PC-3 (cell line): ENCODE data around the gene HECW1.

ENCODE experiments used
- EZH2 ChIP-seq: fragments of 300-600 bp; sonication (generic); IDR thresholded peaks from one replicate; pipeline ENCODE4 v1.6.1; 2017; ENCODE audit warnings: antibody characterized with exemption, mild to moderate bottlenecking, low read length; ENCODE audit not compliant: unreplicated experiment
- EZH2phosphoT487 ChIP-seq: fragments of 300-600 bp; sonication (generic); IDR thresholded peaks from 2 replicates; pipeline ENCODE4 v1.6.1; 2018; ENCODE audit warnings: mild to moderate bottlenecking, antibody characterized with exemption, low read length, borderline replicate concordance
- TF ChIP-seq, protein P1 (sequence below): fragments of 300-600 bp; sonication (generic); conservative IDR thresholded peaks from 2 replicates; pipeline ENCODE4 v1.5.1; 2017; ENCODE audit warnings: antibody characterized with exemption, low read depth, mild to moderate bottlenecking, low read length

DNA sequence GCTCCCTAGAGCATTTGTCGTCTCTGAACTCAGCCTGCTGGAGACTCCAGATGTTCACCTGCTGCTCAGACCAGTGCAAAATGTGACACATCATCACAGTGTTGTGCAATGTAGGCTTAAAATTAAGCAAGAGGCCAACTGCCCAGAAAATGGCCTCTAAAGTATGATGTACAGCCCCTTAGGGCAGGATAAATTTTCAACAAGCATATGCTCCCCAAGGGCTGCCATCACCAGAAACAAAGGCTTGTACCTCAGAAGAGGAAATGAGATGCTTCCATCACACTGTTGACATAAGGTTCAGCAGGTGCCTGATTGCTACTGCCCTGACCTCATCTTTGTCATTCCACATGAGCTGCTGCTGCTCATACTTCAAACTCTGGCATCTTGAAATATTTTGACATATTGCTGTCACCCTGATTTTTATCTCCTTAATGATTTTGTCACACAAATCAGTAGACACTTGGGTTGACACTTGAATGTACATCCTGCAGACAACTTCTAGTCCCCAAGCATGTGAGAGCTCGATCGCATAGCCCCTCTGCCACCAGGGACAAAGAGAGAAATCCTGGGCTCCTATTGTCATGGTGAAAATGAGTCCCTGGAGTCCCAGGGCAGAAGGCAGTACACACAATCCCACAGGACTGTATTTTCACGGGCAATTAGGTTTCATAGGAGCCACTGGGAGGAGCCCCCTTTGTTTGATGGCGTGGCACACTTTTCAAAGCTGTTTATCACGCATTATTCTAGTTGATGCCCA lies 250.8 kb downstream of the HECW1 start:
- TF ChIP-seq, protein P1, sequence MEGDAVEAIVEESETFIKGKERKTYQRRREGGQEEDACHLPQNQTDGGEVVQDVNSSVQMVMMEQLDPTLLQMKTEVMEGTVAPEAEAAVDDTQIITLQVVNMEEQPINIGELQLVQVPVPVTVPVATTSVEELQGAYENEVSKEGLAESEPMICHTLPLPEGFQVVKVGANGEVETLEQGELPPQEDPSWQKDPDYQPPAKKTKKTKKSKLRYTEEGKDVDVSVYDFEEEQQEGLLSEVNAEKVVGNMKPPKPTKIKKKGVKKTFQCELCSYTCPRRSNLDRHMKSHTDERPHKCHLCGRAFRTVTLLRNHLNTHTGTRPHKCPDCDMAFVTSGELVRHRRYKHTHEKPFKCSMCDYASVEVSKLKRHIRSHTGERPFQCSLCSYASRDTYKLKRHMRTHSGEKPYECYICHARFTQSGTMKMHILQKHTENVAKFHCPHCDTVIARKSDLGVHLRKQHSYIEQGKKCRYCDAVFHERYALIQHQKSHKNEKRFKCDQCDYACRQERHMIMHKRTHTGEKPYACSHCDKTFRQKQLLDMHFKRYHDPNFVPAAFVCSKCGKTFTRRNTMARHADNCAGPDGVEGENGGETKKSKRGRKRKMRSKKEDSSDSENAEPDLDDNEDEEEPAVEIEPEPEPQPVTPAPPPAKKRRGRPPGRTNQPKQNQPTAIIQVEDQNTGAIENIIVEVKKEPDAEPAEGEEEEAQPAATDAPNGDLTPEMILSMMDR, result no peak
- no peak for TF ChIP-seq EZH2phosphoT487
- TF ChIP-seq EZH2, result no peak
